Neural progenitor cell (in vitro differentiated cells): Measurements from ENCODE around the gene ATP1A4. TPM values are rescaled to one million over a fixed set of nuclear protein-coding genes. Genes with fewer than 3 reads are reported as not detected.
A peak's percentile ranks its signal among the peaks of the same experiment; 100 is the strongest.

Source experiments
- DNase-seq: peaks from one replicate; pipeline ENCODE4 v3.0.0-alpha.2; 2016; ENCODE audit warnings: low spot score
- H2AFZ ChIP-seq: fragments of 200-600 bp; sonication (generic); replicated peaks from 2 replicates; pipeline ENCODE4 v1.6.1; 2016; ENCODE audit warnings: antibody characterized with exemption
- H3F3A ChIP-seq: fragments of 200-600 bp; sonication (generic); 2 replicates; pipeline ENCODE4 v1.6.1; 2016; ENCODE audit warnings: antibody characterized with exemption, low read depth
- H3K27ac ChIP-seq: fragments of 200-600 bp; sonication (generic); 2 replicates; pipeline ENCODE4 v1.5.1; 2016; ENCODE audit warnings: mild to moderate bottlenecking
- H3K27me3 ChIP-seq: fragments of 200-600 bp; sonication (generic); 2 replicates; pipeline ENCODE4 v1.6.1; 2016; ENCODE audit warnings: mild to moderate bottlenecking, moderate library complexity
- H3K36me3 ChIP-seq: fragments of 200-600 bp; sonication (generic); 2 replicates; pipeline ENCODE4 v1.5.1; 2016
- H3K4me1 ChIP-seq: fragments of 200-600 bp; sonication (generic); 2 replicates; pipeline ENCODE4 v1.6.1; 2016; ENCODE audit warnings: mixed run types
- H3K4me2 ChIP-seq: fragments of 200-600 bp; sonication (generic); 2 replicates; pipeline ENCODE4 v1.6.1; 2016
- H3K4me3 ChIP-seq: fragments of 200-600 bp; sonication (generic); 2 replicates; pipeline ENCODE4 v1.5.1; 2016
- H3K79me2 ChIP-seq: fragments of 200-600 bp; sonication (generic); 2 replicates; pipeline ENCODE4 v1.6.1; 2016; ENCODE audit warnings: low read depth
- H3K9ac ChIP-seq: fragments of 200-600 bp; sonication (generic); 2 replicates; pipeline ENCODE4 v1.6.1; 2016
- H3K9me3 ChIP-seq: fragments of 200-600 bp; sonication (generic); 2 replicates; pipeline ENCODE4 v1.5.1; 2016; ENCODE audit warnings: low read depth
- H4K20me1 ChIP-seq: fragments of 200-600 bp; sonication (generic); 2 replicates; pipeline ENCODE4 v1.6.1; 2016; ENCODE audit warnings: low read depth
- H3K27ac Mint-ChIP-seq: 3 replicates; pipeline ENCODE4 v1.8.0; 2021; ENCODE audit warnings: mixed read lengths
- H3K27me3 Mint-ChIP-seq: 2 replicates; pipeline ENCODE4 v1.8.0; 2022; ENCODE audit warnings: low read depth, mild to moderate bottlenecking, inconsistent platforms, moderate library complexity, mixed read lengths; ENCODE audit not compliant: insufficient read depth
- H3K36me3 Mint-ChIP-seq: 3 replicates; pipeline ENCODE4 v1.8.0; 2021; ENCODE audit warnings: mixed read lengths
- H3K4me1 Mint-ChIP-seq: 3 replicates; pipeline ENCODE4 v1.8.0; 2021; ENCODE audit warnings: mixed read lengths
- H3K4me3 Mint-ChIP-seq: 3 replicates; pipeline ENCODE4 v1.8.0; 2021; ENCODE audit warnings: mild to moderate bottlenecking, moderate library complexity, mixed read lengths
- H3K9me3 Mint-ChIP-seq: 3 replicates; pipeline ENCODE4 v1.8.0; 2020; ENCODE audit warnings: mixed read lengths
- EZH2 ChIP-seq: fragments of 200-600 bp; sonication (generic); IDR thresholded peaks from 2 replicates; pipeline ENCODE4 v1.6.1; 2017; ENCODE audit warnings: antibody characterized with exemption, mild to moderate bottlenecking, moderate library complexity
- EZH2phosphoT487 ChIP-seq: fragments of 200-600 bp; sonication (generic); IDR thresholded peaks from 2 replicates; pipeline ENCODE4 v1.6.1; 2017; ENCODE audit warnings: antibody characterized with exemption
- total RNA-seq: library from RNA; depleted of rRNA; stranded (reverse); fragments of >200 nt; gene quantifications from 2 replicates; pipeline ENCODE4 v1.2.3, GENCODE V29; 2015; ENCODE audit warnings: low replicate concordance
- TF ChIP-seq, protein P1 (sequence below): fragments of 200-600 bp; sonication (generic); IDR thresholded peaks from 2 replicates; pipeline ENCODE4 v1.5.1; 2017; ENCODE audit warnings: antibody characterized with exemption, mild to moderate bottlenecking

Gene ATP1A4
- total RNA-seq, 1 donor from 2014 or later = 0.17 TPM

DNA sequence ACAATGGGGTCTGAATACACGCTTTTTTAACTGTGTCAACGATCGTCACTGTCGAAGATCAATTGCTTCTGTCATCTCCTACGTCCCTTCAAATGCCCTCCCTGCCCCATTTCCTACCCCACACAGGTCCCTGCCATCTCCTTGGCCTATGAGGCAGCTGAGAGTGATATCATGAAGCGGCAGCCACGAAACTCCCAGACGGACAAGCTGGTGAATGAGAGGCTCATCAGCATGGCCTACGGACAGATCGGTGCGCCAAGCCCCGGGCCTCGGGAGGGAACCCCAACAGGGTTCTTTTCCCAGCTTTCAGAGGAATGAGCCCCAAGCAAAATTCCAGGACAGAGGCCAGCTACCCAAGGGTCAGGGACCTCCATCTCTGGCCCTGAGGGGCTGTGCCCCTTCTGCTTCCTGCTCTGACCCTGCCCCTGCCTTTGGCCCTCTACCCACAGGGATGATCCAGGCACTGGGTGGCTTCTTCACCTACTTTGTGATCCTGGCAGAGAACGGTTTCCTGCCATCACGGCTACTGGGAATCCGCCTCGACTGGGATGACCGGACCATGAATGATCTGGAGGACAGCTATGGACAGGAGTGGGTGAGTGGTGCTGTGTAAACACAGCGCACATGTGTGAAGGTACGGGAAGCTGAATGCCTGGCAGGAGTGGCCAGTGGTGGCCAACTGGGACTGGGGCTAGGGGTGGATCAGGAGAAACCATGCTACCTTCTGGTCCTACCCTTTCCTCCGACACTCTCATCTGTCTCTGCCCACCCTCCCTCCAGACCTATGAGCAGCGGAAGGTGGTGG lies 15.1 kb upstream of the ATP1A4 start:
- H3F3A ChIP-seq = peaks cover 8% of the 10 kb centered on the region
- no peak overlapping the region for H3K4me3 Mint-ChIP-seq
- no peaks in the 10 kb centered on the region for H3K4me1 ChIP-seq
- peaks cover 7% of the 10 kb centered on the region for H3K27me3 Mint-ChIP-seq
- no peak overlapping the region for H3K4me2 ChIP-seq
- H3K4me1 Mint-ChIP-seq = peaks cover 9% of the 10 kb centered on the region
- H4K20me1 ChIP-seq = no peaks in the 10 kb centered on the region
- H3K79me2 ChIP-seq = no peaks in the 10 kb centered on the region
- TF ChIP-seq EZH2phosphoT487 (no peak), EZH2 (no peak)
- TF ChIP-seq, protein P1, sequence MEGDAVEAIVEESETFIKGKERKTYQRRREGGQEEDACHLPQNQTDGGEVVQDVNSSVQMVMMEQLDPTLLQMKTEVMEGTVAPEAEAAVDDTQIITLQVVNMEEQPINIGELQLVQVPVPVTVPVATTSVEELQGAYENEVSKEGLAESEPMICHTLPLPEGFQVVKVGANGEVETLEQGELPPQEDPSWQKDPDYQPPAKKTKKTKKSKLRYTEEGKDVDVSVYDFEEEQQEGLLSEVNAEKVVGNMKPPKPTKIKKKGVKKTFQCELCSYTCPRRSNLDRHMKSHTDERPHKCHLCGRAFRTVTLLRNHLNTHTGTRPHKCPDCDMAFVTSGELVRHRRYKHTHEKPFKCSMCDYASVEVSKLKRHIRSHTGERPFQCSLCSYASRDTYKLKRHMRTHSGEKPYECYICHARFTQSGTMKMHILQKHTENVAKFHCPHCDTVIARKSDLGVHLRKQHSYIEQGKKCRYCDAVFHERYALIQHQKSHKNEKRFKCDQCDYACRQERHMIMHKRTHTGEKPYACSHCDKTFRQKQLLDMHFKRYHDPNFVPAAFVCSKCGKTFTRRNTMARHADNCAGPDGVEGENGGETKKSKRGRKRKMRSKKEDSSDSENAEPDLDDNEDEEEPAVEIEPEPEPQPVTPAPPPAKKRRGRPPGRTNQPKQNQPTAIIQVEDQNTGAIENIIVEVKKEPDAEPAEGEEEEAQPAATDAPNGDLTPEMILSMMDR = no peak
- no peaks in the 10 kb centered on the region for H3K9me3 ChIP-seq
- H2AFZ ChIP-seq = no peak overlapping the region
- peaks cover 2% of the 10 kb centered on the region for H3K9me3 Mint-ChIP-seq
- peak overlapping the region; percentile 29 for H3K27ac Mint-ChIP-seq
- H3K27ac ChIP-seq = no peak overlapping the region
- H3K36me3 ChIP-seq = no peaks in the 10 kb centered on the region
- no peak overlapping the region for H3K9ac ChIP-seq
- H3K4me3 ChIP-seq = no peak overlapping the region
- no peak for DNase-seq
- H3K36me3 Mint-ChIP-seq = peaks cover 69% of the 10 kb centered on the region
- no peaks in the 10 kb centered on the region for H3K27me3 ChIP-seq

DNA sequence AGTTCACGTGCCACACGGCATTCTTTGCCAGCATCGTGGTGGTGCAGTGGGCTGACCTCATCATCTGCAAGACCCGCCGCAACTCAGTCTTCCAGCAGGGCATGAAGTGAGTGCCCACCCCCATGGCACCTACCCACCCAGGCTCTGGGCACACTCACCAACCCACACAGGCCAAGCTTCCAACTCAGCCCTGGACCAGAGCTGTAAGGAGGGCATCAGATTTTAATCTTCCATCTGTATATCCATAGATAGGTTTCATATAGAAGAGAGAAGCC lies 14.5 kb upstream of the ATP1A4 start:
- Mint-ChIP-seq H3K27me3 (peaks cover 7% of the 10 kb centered on the region), H3K36me3 (peaks cover 73% of the 10 kb centered on the region), H3K4me1 (peaks cover 7% of the 10 kb centered on the region), H3K27ac (peak overlapping the region; percentile 29), H3K9me3 (peaks cover 2% of the 10 kb centered on the region), H3K4me3 (no peak overlapping the region)
- H3K4me1 ChIP-seq = no peaks in the 10 kb centered on the region
- no peaks in the 10 kb centered on the region for H4K20me1 ChIP-seq
- H3K9ac ChIP-seq = no peak overlapping the region
- no peak overlapping the region for H2AFZ ChIP-seq
- H3K9me3 ChIP-seq = no peaks in the 10 kb centered on the region
- no peaks in the 10 kb centered on the region for H3K79me2 ChIP-seq
- peaks cover 8% of the 10 kb centered on the region for H3F3A ChIP-seq
- no peak for DNase-seq
- H3K4me2 ChIP-seq = no peak overlapping the region
- H3K27ac ChIP-seq = no peak overlapping the region
- H3K36me3 ChIP-seq = no peaks in the 10 kb centered on the region
- H3K4me3 ChIP-seq = no peak overlapping the region
- TF ChIP-seq EZH2 (no peak), EZH2phosphoT487 (no peak)
- TF ChIP-seq, protein P1 = no peak
- H3K27me3 ChIP-seq = no peaks in the 10 kb centered on the region

DNA sequence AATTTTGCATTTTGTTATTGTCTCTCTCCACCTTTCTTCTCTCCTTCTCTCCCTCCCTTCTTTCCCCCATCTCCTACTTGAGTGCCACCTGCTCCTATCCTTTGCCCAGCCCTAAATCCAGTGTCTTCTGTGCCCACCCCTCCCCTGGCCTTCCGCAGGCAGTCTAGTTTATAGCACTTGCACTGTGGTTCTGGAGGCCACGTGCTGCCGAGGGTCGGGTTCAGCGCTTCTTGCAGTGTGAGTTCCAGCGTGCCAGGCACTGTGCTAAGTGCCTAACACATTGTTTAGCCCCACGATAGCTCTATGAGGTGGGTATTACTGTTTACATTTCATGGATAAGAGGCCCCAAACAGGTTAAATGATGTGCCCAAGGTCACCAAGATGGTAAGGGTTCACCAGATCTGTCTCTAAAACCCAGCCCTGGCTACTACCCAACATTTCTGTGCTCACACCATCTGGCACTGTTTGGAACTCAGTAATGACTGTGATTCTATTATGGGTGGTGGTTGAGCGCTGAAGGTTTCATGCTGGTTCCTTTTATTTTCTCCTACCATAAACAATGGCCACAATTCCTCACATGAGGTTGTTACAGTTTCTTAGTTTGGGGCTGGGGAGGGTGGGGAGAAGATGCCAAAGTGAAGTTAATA lies 14.1 kb upstream of the ATP1A4 start:
- no peak overlapping the region for H3K4me3 Mint-ChIP-seq
- Histone ChIP-seq H2AFZ (no peak overlapping the region), H3K79me2 (no peaks in the 10 kb centered on the region), H3K4me2 (no peak overlapping the region), H3K4me1 (no peaks in the 10 kb centered on the region), H3F3A (peaks cover 8% of the 10 kb centered on the region), H3K9ac (no peak overlapping the region), H3K27me3 (no peaks in the 10 kb centered on the region), H3K9me3 (no peaks in the 10 kb centered on the region), H3K27ac (no peak overlapping the region), H4K20me1 (no peaks in the 10 kb centered on the region), H3K36me3 (no peaks in the 10 kb centered on the region), H3K4me3 (no peak overlapping the region)
- no peak for DNase-seq
- no peak for TF ChIP-seq EZH2
- TF ChIP-seq, protein P1 = no peak
- no peak for TF ChIP-seq EZH2phosphoT487
- H3K9me3 Mint-ChIP-seq = peaks cover 2% of the 10 kb centered on the region
- H3K27me3 Mint-ChIP-seq = peaks cover 7% of the 10 kb centered on the region
- H3K36me3 Mint-ChIP-seq = peaks cover 73% of the 10 kb centered on the region
- H3K4me1 Mint-ChIP-seq = peaks cover 5% of the 10 kb centered on the region
- no peak overlapping the region for H3K27ac Mint-ChIP-seq
